GM23338 (cell line): Measurements from ENCODE around the gene COL4A2. TPM values are rescaled to one million over a fixed set of nuclear protein-coding genes. Genes with fewer than 3 reads are reported as not detected.
A peak's percentile ranks its signal among the peaks of the same experiment; 100 is the strongest.

ENCODE experiments used
- ATAC-seq: fragments of 200-7000 bp; cut with Tn5 transposase; 3 replicates; pipeline ENCODE4 v1.9.1; 2020
- DNase-seq: peaks from one replicate; pipeline ENCODE4 v3.0.0-alpha.2; 2015; ENCODE audit warnings: low spot score
- H2AFZ ChIP-seq: fragments of 200-600 bp; sonication (generic); 2 replicates; pipeline ENCODE4 v1.8.0; 2016; ENCODE audit warnings: antibody characterized with exemption, mild to moderate bottlenecking, moderate library complexity
- H3F3A ChIP-seq: fragments of 200-600 bp; sonication (generic); replicated peaks from 2 replicates; pipeline ENCODE4 v1.8.0; 2017; ENCODE audit warnings: antibody characterized with exemption, mixed run types, low read depth
- H3K27ac ChIP-seq: fragments of 200-600 bp; sonication (generic); 2 replicates; pipeline ENCODE4 v1.6.1; 2016; ENCODE audit warnings: low read depth
- H3K27me3 ChIP-seq: fragments of 200-600 bp; sonication (generic); 2 replicates; pipeline ENCODE4 v1.8.0; 2016; ENCODE audit warnings: mild to moderate bottlenecking, mixed run types, moderate library complexity; ENCODE audit not compliant: insufficient read depth
- H3K36me3 ChIP-seq: fragments of 200-600 bp; sonication (generic); 2 replicates; pipeline ENCODE4 v1.8.0; 2016; ENCODE audit warnings: mild to moderate bottlenecking; ENCODE audit not compliant: insufficient read depth
- H3K4me1 ChIP-seq: fragments of 200-600 bp; sonication (generic); 2 replicates; pipeline ENCODE4 v1.8.0; 2016; ENCODE audit warnings: mild to moderate bottlenecking, moderate library complexity; ENCODE audit not compliant: insufficient read depth
- H3K4me2 ChIP-seq: fragments of 200-600 bp; sonication (generic); 2 replicates; pipeline ENCODE4 v1.7.1; 2017; ENCODE audit warnings: mixed run types
- H3K4me3 ChIP-seq: fragments of 200-600 bp; sonication (generic); 2 replicates; pipeline ENCODE4 v1.6.1; 2016; ENCODE audit warnings: mixed run types
- H3K79me2 ChIP-seq: fragments of 200-600 bp; sonication (generic); replicated peaks from 2 replicates; pipeline ENCODE4 v1.8.0; 2017; ENCODE audit warnings: mild to moderate bottlenecking; ENCODE audit not compliant: insufficient read depth
- H3K9me2 ChIP-seq: fragments of 200-600 bp; sonication (generic); 2 replicates; pipeline ENCODE4 v1.8.0; 2017; ENCODE audit not compliant: insufficient read depth
- H4K20me1 ChIP-seq: fragments of 200-600 bp; sonication (generic); replicated peaks from 2 replicates; pipeline ENCODE4 v1.8.0; 2017; ENCODE audit warnings: mild to moderate bottlenecking; ENCODE audit not compliant: insufficient read depth
- H3K27ac Mint-ChIP-seq: 2 replicates; pipeline ENCODE4 v1.8.0; 2020; ENCODE audit warnings: inconsistent platforms, mild to moderate bottlenecking, moderate library complexity, mixed read lengths
- H3K27me3 Mint-ChIP-seq: 3 replicates; pipeline ENCODE4 v1.8.0; 2022; ENCODE audit warnings: low read depth, mild to moderate bottlenecking, moderate library complexity, mixed read lengths, inconsistent platforms; ENCODE audit not compliant: insufficient read depth, poor library complexity
- H3K36me3 Mint-ChIP-seq: 3 replicates; pipeline ENCODE4 v1.8.0; 2021; ENCODE audit warnings: low read depth, mild to moderate bottlenecking, inconsistent platforms, moderate library complexity, mixed read lengths
- H3K4me1 Mint-ChIP-seq: 3 replicates; pipeline ENCODE4 v1.8.0; 2020; ENCODE audit warnings: mild to moderate bottlenecking, inconsistent platforms, mixed read lengths
- H3K4me3 Mint-ChIP-seq: 3 replicates; pipeline ENCODE4 v1.8.0; 2021; ENCODE audit warnings: moderate library complexity, mild to moderate bottlenecking, inconsistent platforms, mixed read lengths
- H3K9me3 Mint-ChIP-seq: 3 replicates; pipeline ENCODE4 v1.8.0; 2020; ENCODE audit warnings: moderate library complexity, mild to moderate bottlenecking, inconsistent platforms, mixed read lengths
- CREB1 ChIP-seq: fragments of 250-450 bp; sonication (Bioruptor Pico); IDR thresholded peaks from 2 replicates; pipeline ENCODE4 v1.5.0; 2020; ENCODE audit warnings: low read depth, mild to moderate bottlenecking, moderate library complexity
- CTCF ChIP-seq, 2 experiments: fragments of 200-600 bp in 1 of 2; sonication (generic) in 1 of 2; conservative IDR thresholded peaks; 2 replicates each; pipeline versions ENCODE4 v1.5.1 to v1.6.1; 2016 to 2017; ENCODE audit warnings: antibody characterized with exemption in 2 of 2, low read depth in 2 of 2, mild to moderate bottlenecking in 2 of 2, moderate library complexity in 1 of 2
- ETS1 ChIP-seq: IDR thresholded peaks from 2 replicates; pipeline ENCODE4 v1.6.1; 2016; ENCODE audit warnings: antibody characterized with exemption
- EZH2 ChIP-seq: fragments of 200-600 bp; sonication (generic); IDR thresholded peaks from one replicate; pipeline ENCODE4 v1.8.0; 2017; ENCODE audit warnings: antibody characterized with exemption, mild to moderate bottlenecking, low read depth; ENCODE audit not compliant: unreplicated experiment
- EZH2phosphoT487 ChIP-seq: fragments of 200-600 bp; sonication (generic); IDR thresholded peaks from one replicate; pipeline ENCODE4 v1.8.1; 2018; ENCODE audit warnings: antibody characterized with exemption; ENCODE audit not compliant: unreplicated experiment
- JUNB ChIP-seq: IDR thresholded peaks from one replicate; pipeline ENCODE4 v1.6.1; 2016; ENCODE audit warnings: antibody characterized with exemption; ENCODE audit not compliant: unreplicated experiment
- NANOG ChIP-seq: IDR thresholded peaks from 2 replicates; pipeline ENCODE4 v1.6.1; 2016; ENCODE audit warnings: antibody characterized with exemption, borderline replicate concordance
- ZNF114 ChIP-seq: fragments of 250-450 bp; sonication (Bioruptor Pico); IDR thresholded peaks from 2 replicates; pipeline ENCODE4 v1.5.0; 2020; ENCODE audit warnings: mild to moderate bottlenecking, moderate library complexity
- ZNF331 ChIP-seq: fragments of 250-450 bp; sonication (Bioruptor Pico); IDR thresholded peaks from 2 replicates; pipeline ENCODE4 v1.5.0; 2020; ENCODE audit warnings: low read depth, mild to moderate bottlenecking, moderate library complexity
- polyA plus RNA-seq: library from polyadenylated mRNA; unstranded; fragments of >200 nt; fragmentation: Nextera tagmentation; extraction: Ambion mirVana; gene quantifications from 2 replicates; pipeline ENCODE4 v1.2.1, GENCODE V29; 2016
- total RNA-seq: library from RNA; depleted of rRNA; stranded (reverse); fragments of >200 nt; shearing (Covaris generic); gene quantifications from 2 replicates; pipeline ENCODE4 v1.2.3, GENCODE V29; 2014
- TF ChIP-seq, protein P1 (sequence below): IDR thresholded peaks from one replicate; pipeline ENCODE4 v1.6.1; 2018; ENCODE audit warnings: antibody characterized with exemption; ENCODE audit not compliant: unreplicated experiment

Gene COL4A2
- total and polyA plus RNA-seq, 2 experiments from 2014 or later, result 37.4 to 131 TPM

DNA sequence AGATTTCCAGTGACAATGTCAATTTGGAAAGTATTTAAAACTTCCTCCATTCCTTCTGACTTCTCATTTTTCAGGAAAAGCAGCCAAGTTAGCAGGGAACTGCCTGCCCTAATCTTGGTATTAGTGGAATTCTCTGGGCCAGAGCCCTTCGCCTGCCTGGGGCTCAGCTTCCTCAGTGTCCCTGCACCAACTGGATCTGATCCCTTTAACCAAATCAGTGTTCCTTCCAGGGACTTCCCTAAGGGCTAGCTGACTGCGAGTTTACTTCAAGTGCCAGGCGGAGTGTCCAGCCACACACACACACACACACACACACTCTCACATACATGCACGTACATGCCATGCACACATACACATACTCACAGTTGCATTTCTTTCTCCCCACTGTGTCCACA lies 234.4 kb downstream of the COL4A2 start:
- Mint-ChIP-seq H3K4me3 (no peak overlapping the region), H3K9me3 (peaks cover 15% of the 10 kb centered on the region), H3K27ac (peak overlapping the region; percentile 38; the same call in 1 of the 2 replicates), H3K4me1 (peaks cover 3% of the 10 kb centered on the region; the same call in 1 of the 3 replicates), H3K27me3 (peaks cover 3% of the 10 kb centered on the region), H3K36me3 (peaks cover 15% of the 10 kb centered on the region)
- TF ChIP-seq ZNF331 (CRISPR knock-in tag) (no peak), JUNB (no peak), ETS1 (no peak)
- Histone ChIP-seq H3K36me3 (0 out of 2 replicates have a peak, but pooled peaks cover 6% of the 10 kb centered on the region), H3K4me1 (no peaks in the 10 kb centered on the region), H3K4me2 (no peak overlapping the region), H3K27ac (no peak overlapping the region; the same call in 1 of the 2 replicates), H3K9me2 (no peaks in the 10 kb centered on the region), H3K79me2 (peaks cover 52% of the 10 kb centered on the region), H3K4me3 (no peak overlapping the region), H2AFZ (no peak overlapping the region), H3F3A (no peaks in the 10 kb centered on the region), H4K20me1 (peaks cover 8% of the 10 kb centered on the region; the same call in 1 of the 2 replicates), H3K27me3 (no peaks in the 10 kb centered on the region)
- ATAC-seq, result no peak
- DNase-seq, result no peak

DNA sequence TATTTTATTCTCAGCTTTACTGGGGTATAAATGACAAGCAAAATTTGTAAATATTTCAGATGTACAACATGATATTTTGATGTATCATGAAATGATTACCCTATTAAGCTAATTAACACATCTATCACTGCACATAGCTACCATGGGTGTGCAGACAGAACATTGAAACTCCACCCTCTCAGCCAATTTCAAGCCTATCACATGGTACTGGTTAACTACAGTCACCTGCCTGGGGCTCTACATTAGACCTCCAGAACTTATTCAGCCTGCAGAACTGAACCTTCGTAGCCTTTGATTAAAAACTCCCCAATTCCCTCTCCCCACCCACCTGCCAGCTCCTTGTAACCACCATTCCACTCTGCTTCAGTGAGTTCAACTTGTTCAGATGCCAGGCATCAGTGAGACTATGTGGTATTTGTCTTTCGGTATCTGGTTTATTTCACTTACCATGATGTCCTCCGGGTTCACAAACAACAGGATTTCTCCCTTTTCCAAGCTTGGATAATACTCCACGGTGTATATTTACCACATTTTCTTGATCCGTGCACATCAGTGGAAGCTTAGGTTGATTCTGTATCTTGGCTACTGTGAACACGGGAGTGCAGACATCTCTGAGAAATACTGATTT lies 235.2 kb downstream of the COL4A2 start:
- Histone ChIP-seq H3K4me2 (no peak overlapping the region), H3K4me3 (no peak overlapping the region), H3K27ac (0 out of 2 replicates have a peak overlapping the region, but pooled peaks have one; percentile 59), H4K20me1 (peaks cover 8% of the 10 kb centered on the region; the same call in 1 of the 2 replicates), H3K9me2 (no peaks in the 10 kb centered on the region), H3F3A (no peaks in the 10 kb centered on the region), H3K36me3 (0 out of 2 replicates have a peak, but pooled peaks cover 6% of the 10 kb centered on the region), H3K79me2 (peaks cover 50% of the 10 kb centered on the region), H3K4me1 (no peaks in the 10 kb centered on the region), H3K27me3 (no peaks in the 10 kb centered on the region), H2AFZ (no peak overlapping the region)
- DNase-seq (no peak), ATAC-seq (no peak)
- H3K9me3 Mint-ChIP-seq, result peaks cover 15% of the 10 kb centered on the region
- no peak overlapping the region for H3K4me3 Mint-ChIP-seq
- no peak overlapping the region for H3K27ac Mint-ChIP-seq
- peaks cover 3% of the 10 kb centered on the region for H3K27me3 Mint-ChIP-seq
- peaks cover 3% of the 10 kb centered on the region; the same call in 1 of the 3 replicates for H3K4me1 Mint-ChIP-seq
- H3K36me3 Mint-ChIP-seq, result peaks cover 15% of the 10 kb centered on the region
- no peak for TF ChIP-seq CTCF (conservative IDR thresholded peaks at IDR 0.05; ENCODE audit: low read depth in 2 of 2)
- TF ChIP-seq, protein P1, sequence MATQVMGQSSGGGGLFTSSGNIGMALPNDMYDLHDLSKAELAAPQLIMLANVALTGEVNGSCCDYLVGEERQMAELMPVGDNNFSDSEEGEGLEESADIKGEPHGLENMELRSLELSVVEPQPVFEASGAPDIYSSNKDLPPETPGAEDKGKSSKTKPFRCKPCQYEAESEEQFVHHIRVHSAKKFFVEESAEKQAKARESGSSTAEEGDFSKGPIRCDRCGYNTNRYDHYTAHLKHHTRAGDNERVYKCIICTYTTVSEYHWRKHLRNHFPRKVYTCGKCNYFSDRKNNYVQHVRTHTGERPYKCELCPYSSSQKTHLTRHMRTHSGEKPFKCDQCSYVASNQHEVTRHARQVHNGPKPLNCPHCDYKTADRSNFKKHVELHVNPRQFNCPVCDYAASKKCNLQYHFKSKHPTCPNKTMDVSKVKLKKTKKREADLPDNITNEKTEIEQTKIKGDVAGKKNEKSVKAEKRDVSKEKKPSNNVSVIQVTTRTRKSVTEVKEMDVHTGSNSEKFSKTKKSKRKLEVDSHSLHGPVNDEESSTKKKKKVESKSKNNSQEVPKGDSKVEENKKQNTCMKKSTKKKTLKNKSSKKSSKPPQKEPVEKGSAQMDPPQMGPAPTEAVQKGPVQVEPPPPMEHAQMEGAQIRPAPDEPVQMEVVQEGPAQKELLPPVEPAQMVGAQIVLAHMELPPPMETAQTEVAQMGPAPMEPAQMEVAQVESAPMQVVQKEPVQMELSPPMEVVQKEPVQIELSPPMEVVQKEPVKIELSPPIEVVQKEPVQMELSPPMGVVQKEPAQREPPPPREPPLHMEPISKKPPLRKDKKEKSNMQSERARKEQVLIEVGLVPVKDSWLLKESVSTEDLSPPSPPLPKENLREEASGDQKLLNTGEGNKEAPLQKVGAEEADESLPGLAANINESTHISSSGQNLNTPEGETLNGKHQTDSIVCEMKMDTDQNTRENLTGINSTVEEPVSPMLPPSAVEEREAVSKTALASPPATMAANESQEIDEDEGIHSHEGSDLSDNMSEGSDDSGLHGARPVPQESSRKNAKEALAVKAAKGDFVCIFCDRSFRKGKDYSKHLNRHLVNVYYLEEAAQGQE, result no peak
- TF ChIP-seq ZNF114 (CRISPR knock-in tag), result no peak
- TF ChIP-seq NANOG, result no peak
- no peak for TF ChIP-seq EZH2phosphoT487
- no peak for TF ChIP-seq CREB1 (CRISPR knock-in tag)
- no peak for TF ChIP-seq EZH2
